Natural killer cell treated with Interleukin-12 subunit alpha and Interleukin-12 subunit beta and Interleukin-15 and Interleukin-18, amount 100 ng/mL, for 72 hours (primary cell): Measurements from ENCODE around the gene KCNE1. TPM values are rescaled to one million over a fixed set of nuclear protein-coding genes. Genes with fewer than 3 reads are reported as not detected.
"Not testable (repeated sequence)": the region's sequence is repeated elsewhere in the genome, so short reads cannot be mapped to it uniquely, and the experiment has no call there.

Source experiments
- ATAC-seq, 2 donors: fragments of 150-1000 bp; cut with Tn5 transposase in 1 of 2; sonication (Bioruptor Pico), chemical (Tn5 transposase) in 1 of 2; 2 replicates each; pipeline ENCODE4 v1.10.0; 2021
- DNase-seq: peaks from one replicate; pipeline ENCODE4 v3.0.0; 2022; ENCODE audit warnings: low spot score
- H3K27ac Mint-ChIP-seq, 2 donors: 1 replicate in 1 of 2; 2 replicates in 1 of 2; pipeline ENCODE4 v1.8.0; 2022; ENCODE audit warnings: mixed read lengths in 2 of 2, mild to moderate bottlenecking in 1 of 2, moderate library complexity in 1 of 2
- H3K27me3 Mint-ChIP-seq, 2 donors: 1 replicate in 1 of 2; 2 replicates in 1 of 2; pipeline ENCODE4 v1.8.0; 2022; ENCODE audit warnings: mixed read lengths in 2 of 2
- H3K36me3 Mint-ChIP-seq: one replicate; pipeline ENCODE4 v1.8.0; 2022; ENCODE audit warnings: mixed read lengths
- H3K4me1 Mint-ChIP-seq, 2 donors: 1 replicate in 1 of 2; 2 replicates in 1 of 2; pipeline ENCODE4 v1.8.0; 2022; ENCODE audit warnings: low read depth in 2 of 2, mixed read lengths in 2 of 2, mild to moderate bottlenecking in 1 of 2
- H3K4me3 Mint-ChIP-seq: one replicate; pipeline ENCODE4 v1.8.0; 2022; ENCODE audit warnings: mixed read lengths
- H3K9me3 Mint-ChIP-seq: 2 replicates; pipeline ENCODE4 v1.8.0; 2022; ENCODE audit warnings: mixed read lengths
- total RNA-seq, 2 donors: library from RNA; stranded (reverse); gene quantifications; one replicate each; pipeline ENCODE4 v1.2.3, GENCODE V29; 2022

KCNE1 gene
- total RNA-seq, 2 donors from 2014 or later = 1.2 to 4.7 TPM

- not testable (repeated sequence) for H3K36me3 Mint-ChIP-seq, H3K9me3 Mint-ChIP-seq, H3K27me3 Mint-ChIP-seq, ATAC-seq, H3K4me3 Mint-ChIP-seq, H3K4me1 Mint-ChIP-seq, H3K27ac Mint-ChIP-seq, DNase-seq
Measured at GRCh38 chr21:34405686-34406085, 106.3 kb downstream of the KCNE1 start.

GRCh38 chr21:34404742-34405141 is 107.3 kb downstream of the KCNE1 start:
- H3K4me3 Mint-ChIP-seq, DNase-seq, H3K9me3 Mint-ChIP-seq, H3K27me3 Mint-ChIP-seq, ATAC-seq, H3K27ac Mint-ChIP-seq, H3K4me1 Mint-ChIP-seq, H3K36me3 Mint-ChIP-seq: not testable (repeated sequence)

- H3K4me1 Mint-ChIP-seq, DNase-seq, ATAC-seq, H3K4me3 Mint-ChIP-seq, H3K27ac Mint-ChIP-seq, H3K27me3 Mint-ChIP-seq, H3K36me3 Mint-ChIP-seq, H3K9me3 Mint-ChIP-seq: not testable (repeated sequence)
Measured at GRCh38 chr21:34400522-34400921, 111.5 kb downstream of the KCNE1 start.

Other genes with a start within 250 kb of the KCNE1 start
- gene KCNE2, start 148.2 kb downstream of the KCNE1 start, total RNA-seq = not detected
- gene SMIM11, start 136.7 kb downstream of the KCNE1 start, total RNA-seq = 10 to 100 TPM in 1 of 2 donors, 1 to 10 TPM in 1; 4.4 to 14.9 TPM
- not detected for gene SMIM34, start 88.3 kb downstream of the KCNE1 start, total RNA-seq
- 10 to 100 TPM; 10.1 to 11.5 TPM for gene RCAN1, start 102.9 kb upstream of the KCNE1 start, total RNA-seq
- gene CLIC6, start 156.8 kb upstream of the KCNE1 start, total RNA-seq = under 1 TPM; 0.45 to 0.50 TPM